Measurements from ENCODE around the gene CELSR1. TPM values are rescaled to one million over a fixed set of nuclear protein-coding genes. Genes with fewer than 3 reads are reported as not detected.
A peak's percentile ranks its signal among the peaks of the same experiment; 100 is the strongest.

Gene CELSR1
- total RNA-seq, 1 experiment from 2014 or later, result 22.6 TPM

GRCh38 chr22:46582281-46582933, 45.0 kb upstream of the CELSR1 start:
- WGBS (ENCODE audit: extremely low coverage, insufficient read length, low lambda C conversion rate), result no CpG with 5 or more reads among the region's 14 CpGs
- no peaks in the 10 kb centered on the region for H4K20me1 ChIP-seq (ENCODE audit: control insufficient read depth, insufficient read depth, insufficient read length)
- H3K4me1 Mint-ChIP-seq, result peaks cover 39 to 69% of the 10 kb centered on the region in 2 experiments

More at GRCh38 chr22:46582281-46582933, 45.0 kb upstream of the CELSR1 start:
- Histone ChIP-seq H3K56ac (ENCODE audit: insufficient read length, low read depth, low read length) (no peak overlapping the region), H3K79me1 (ENCODE audit: insufficient read depth, low read depth, low read length, poor library complexity, severe bottlenecking) (no peaks in the 10 kb centered on the region), H3K9ac (ENCODE audit: extremely low read depth, insufficient read length, low read length) (no peak overlapping the region), H2AFZ (ENCODE audit: low read length) (no peak overlapping the region), H4K5ac (ENCODE audit: insufficient read length, low read depth, low read length) (no peak overlapping the region), H3K4me2 (ENCODE audit: insufficient read depth, insufficient read length, low read length) (no peak overlapping the region), H2BK5ac (ENCODE audit: insufficient read length, low read length) (no peak overlapping the region), H4K8ac (replicated peaks; ENCODE audit: insufficient read length, low read depth, low read length) (no peak overlapping the region), H3K9me3 (ENCODE audit: control insufficient read depth, low read depth, low read length) (no peaks in the 10 kb centered on the region), H3K23ac (ENCODE audit: insufficient read length, low read depth, low read length) (no peak overlapping the region), H3K27me3 (ENCODE audit: insufficient read depth, low read length) (no peaks in the 10 kb centered on the region), H2BK12ac (ENCODE audit: insufficient read length, low read depth, low read length) (no peak overlapping the region), H3K14ac (ENCODE audit: insufficient read depth, low read length) (no peak overlapping the region), H2BK20ac (ENCODE audit: low read depth, low read length, poor library complexity, severe bottlenecking) (no peak overlapping the region), H3K27ac (ENCODE audit: insufficient read length, low read depth, low read length) (no peak overlapping the region), H3K4me1 (ENCODE audit: insufficient read depth, low read length) (no peaks in the 10 kb centered on the region; the same call in 1 of the 2 replicates), H2BK15ac (ENCODE audit: low read depth, low read length) (no peak overlapping the region), H3K23me2 (ENCODE audit: insufficient read length, low read depth, low read length, poor library complexity, severe bottlenecking) (peaks cover 5% of the 10 kb centered on the region), H4K91ac (ENCODE audit: insufficient read length, low read depth, low read length) (no peak overlapping the region), H3K4ac (ENCODE audit: low read depth, low read length) (no peak overlapping the region), H3K79me2 (ENCODE audit: insufficient read depth, low read length) (no peaks in the 10 kb centered on the region; the same call in 1 of the 2 replicates), H3T11ph (ENCODE audit: low read length) (no peak overlapping the region), H2BK120ac (ENCODE audit: low read depth, low read length, poor library complexity, severe bottlenecking) (no peak overlapping the region), H2AK5ac (ENCODE audit: insufficient read length, low read length) (no peak overlapping the region), H3K18ac (ENCODE audit: insufficient read length, low read depth, low read length) (no peak overlapping the region)
- Mint-ChIP-seq H3K27ac (no peak overlapping the region; a peak in 1 of 7 replicates), H3K4me3 (no peak overlapping the region), H3K9me3 (no peaks in the 10 kb centered on the region), H3K27me3 (ENCODE audit: low read depth) (peaks cover 22% of the 10 kb centered on the region), H3K36me3 (ENCODE audit: insufficient read depth in 1 of 3, low read depth in 3 of 3) (no peaks in the 10 kb centered on the region)
- TF ChIP-seq CTCF (conservative IDR thresholded peaks at IDR 0.05), result no peak; the same call in 2 of the 3 replicates
- peak; percentile 23 for DNase-seq

All from H9 (cell line).